ENCODE results near the gene CDK13.

DNA sequence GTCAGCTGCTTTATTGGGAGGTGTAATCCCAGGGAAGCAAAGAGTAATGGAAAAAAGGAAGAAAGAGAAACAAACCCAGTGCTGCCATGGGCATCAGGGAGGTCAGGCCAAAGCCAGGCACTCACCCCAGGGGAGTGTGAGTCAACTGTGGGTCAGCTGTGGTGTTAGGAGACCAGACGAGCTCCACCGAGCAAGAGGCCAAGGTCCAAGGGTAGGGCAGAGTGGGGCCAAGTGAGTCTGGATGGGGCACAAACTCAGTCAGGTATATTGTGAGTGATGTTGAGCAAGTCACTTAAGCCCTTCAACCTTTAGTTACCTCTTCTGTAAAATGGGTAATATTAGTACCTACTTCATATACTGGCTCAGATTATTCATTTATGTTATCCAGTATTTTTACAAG, 30.4 kb upstream of the CDK13 start:
- TF ChIP-seq, protein P1, sequence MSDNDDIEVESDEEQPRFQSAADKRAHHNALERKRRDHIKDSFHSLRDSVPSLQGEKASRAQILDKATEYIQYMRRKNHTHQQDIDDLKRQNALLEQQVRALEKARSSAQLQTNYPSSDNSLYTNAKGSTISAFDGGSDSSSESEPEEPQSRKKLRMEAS (CRISPR knock-in tag; IDR thresholded peaks at IDR 0.05) = no peak
- TF ChIP-seq CTCF (IDR thresholded peaks at IDR 0.05) (no peak), PREB (CRISPR knock-in tag; IDR thresholded peaks at IDR 0.05; ENCODE audit: borderline replicate concordance) (no peak), ATF3 (CRISPR knock-in tag; conservative IDR thresholded peaks at IDR 0.05) (no peak), ESRRA (CRISPR knock-in tag; IDR thresholded peaks at IDR 0.05; ENCODE audit: borderline replicate concordance) (no peak), ETV6 (CRISPR knock-in tag; IDR thresholded peaks at IDR 0.05) (no peak), ZNF416 (CRISPR knock-in tag; IDR thresholded peaks at IDR 0.05) (no peak), NFYB (CRISPR knock-in tag; conservative IDR thresholded peaks at IDR 0.05; ENCODE audit: low read depth) (no peak), ZNF317 (CRISPR knock-in tag; IDR thresholded peaks at IDR 0.05; ENCODE audit: borderline replicate concordance, low read depth) (no peak), NR1H2 (CRISPR knock-in tag; IDR thresholded peaks at IDR 0.05) (no peak)

Measured in WTC11 (cell line).